Adrenal gland (tissue), 12 donors: ENCODE measurements around the gene VPS37C. TPM values are rescaled to one million over a fixed set of nuclear protein-coding genes. Genes with fewer than 3 reads are reported as not detected.

Experiments
- DNase-seq, 7 donors: peaks; one replicate each; pipeline ENCODE4 v3.0.0-alpha.2; 2019 to 2020
- H3K27ac ChIP-seq, 5 donors: fragments of 200-600 bp; sonication (generic) in 4 of 5; 1 replicate in 3 of 5; 2 replicates in 2 of 5; pipeline versions ENCODE4 v1.5.1 to v1.8.0; 2016 to 2020; ENCODE audit warnings: mild to moderate bottlenecking in 1 of 5
- H3K27me3 ChIP-seq: fragments of 200-600 bp; 2 replicates; pipeline ENCODE4 v1.8.0; 2021
- H3K36me3 ChIP-seq, 2 donors: fragments of 200-600 bp; replicated peaks in 1 of 2; 1 replicate in 1 of 2; 2 replicates in 1 of 2; pipeline versions ENCODE4 v1.5.1 to v1.8.0; 2018 to 2022
- H3K4me1 ChIP-seq, 2 donors: fragments of 200-600 bp; replicated peaks in 1 of 2; 1 replicate in 1 of 2; 2 replicates in 1 of 2; pipeline versions ENCODE4 v1.5.1 to v1.8.0; 2018 to 2021
- H3K4me3 ChIP-seq, 4 donors: fragments of 200-600 bp; sonication (generic) in 3 of 4; one replicate each; pipeline ENCODE4 v1.5.1; 2016 to 2018
- H3K9me3 ChIP-seq, 3 donors: fragments of 200-600 bp; sonication (generic) in 1 of 3; replicated peaks in 1 of 3; 1 replicate in 2 of 3; 2 replicates in 1 of 3; pipeline versions ENCODE4 v1.5.1 to v1.8.0; 2016 to 2021
- POLR2A ChIP-seq, 2 donors: fragments of 450-650 bp; IDR thresholded peaks; one replicate each; pipeline ENCODE4 v1.6.1; 2017; ENCODE audit warnings: antibody characterized with exemption in 2 of 2, mild to moderate bottlenecking in 2 of 2, moderate library complexity in 1 of 2
- WGBS, 4 donors: extraction: QIAGEN DNeasy Blood & Tissue Kit in 2 of 4; methylation state at CpG; one replicate each; pipeline versions ENCODE4 v1.1.5 to v1.1.7; 2013 to 2017; 5-methylcytosine and 5-hydroxymethylcytosine counted together
- intact Hi-C, 2 donors: fragments of 100-400 bp; cut with DNase I; formaldehyde crosslinking; loops; one replicate each; pipeline versions ENCODE4 v1.14.1 to v1.15.0; 2022 to 2023
- polyA plus RNA-seq, 3 donors: library from polyadenylated mRNA; stranded (reverse); fragments of 200-250 nt in 2 of 3; fragments of 350-450 nt in 1 of 3; fragmentation: Illumina TruSeq in 1 of 3; extraction: RNeasy Lipid Tissue Mini Kit (QIAGEN cat#74804) in 1 of 3; gene quantifications; one replicate each; pipeline ENCODE4 v1.2.3, GENCODE V29; 2013 to 2014
- total RNA-seq, 9 donors: library from RNA; depleted of rRNA in 4 of 9; stranded (reverse); fragments of >200 nt in 4 of 9; fragments of 120-200 nt in 1 of 9; fragmentation: NEBNext Ultra II Directional in 1 of 9; extraction: Animal tissue kit (Norgen Biotek cat#: 25700) in 1 of 9; gene quantifications; one replicate each; pipeline versions ENCODE4 v1.1.0 to v1.2.4, GENCODE V29; 2013 to 2023
- TF ChIP-seq, protein P1 (sequence below), 6 experiments: fragments of 450-650 bp in 4 of 6; fragments of 200-600 bp in 2 of 6; sonication (generic) in 1 of 6; IDR thresholded peaks; 1 replicate in 5 of 6; 2 replicates in 1 of 6; pipeline versions ENCODE4 v1.5.1 to v1.8.0; 2016 to 2021; ENCODE audit warnings: antibody characterized with exemption in 6 of 6, mild to moderate bottlenecking in 2 of 6, moderate library complexity in 1 of 6
- donor health status: healthy with polysubstance abuse.
- donor health status: Bipolar disorder and iron deficiency.
- donor health status: DM: yes; HTN: yes; CAD: no.
- donor health status: DM: no; HTN: no; CAD: no.
- donor health status: DM: no; HTN: no; CAD: no.
- donor health status: DM: yes; HTN: yes; CAD: no.

Gene VPS37C
- total and polyA plus RNA-seq, 12 donors: 8.6 to 27.9 (median 18.5) TPM

DNA sequence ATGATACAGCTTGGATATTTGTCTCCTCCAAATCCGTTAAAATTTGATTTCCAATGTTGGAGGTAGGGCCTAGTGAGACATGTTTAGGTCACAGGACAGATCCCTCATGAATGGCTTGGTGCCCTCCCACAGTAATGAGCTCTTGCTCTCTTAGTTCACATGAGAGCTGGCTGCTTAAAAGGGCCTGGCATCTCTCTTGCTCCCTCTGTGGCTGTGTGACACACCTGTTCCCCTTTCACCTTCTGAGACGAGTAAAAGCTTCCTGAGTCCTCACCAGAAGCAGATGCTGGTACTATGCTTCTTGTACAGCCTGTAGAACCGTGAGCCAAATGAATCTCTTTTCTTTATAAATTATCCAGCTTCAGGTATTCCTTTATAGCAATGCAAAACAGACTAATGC is 3.5 kb downstream of the VPS37C start:
- H3K27me3 ChIP-seq: no peaks in the 10 kb centered on the region
- no peak for DNase-seq
- H3K4me3 ChIP-seq: no peak overlapping the region
- WGBS, 4 donors: 76 to 89% (median 83%) methylated on average over 3 of the region's 3 CpGs
- H3K36me3 ChIP-seq: no peaks in the 10 kb centered on the region
- no peaks in the 10 kb centered on the region for H3K9me3 ChIP-seq
- H3K27ac ChIP-seq: no peak overlapping the region
- intact Hi-C loops: no loop called here
- peaks cover 24 to 48% of the 10 kb centered on the region in 2 donors for H3K4me1 ChIP-seq
- no peak for TF ChIP-seq POLR2A (IDR thresholded peaks at IDR 0.05)
- TF ChIP-seq, protein P1, sequence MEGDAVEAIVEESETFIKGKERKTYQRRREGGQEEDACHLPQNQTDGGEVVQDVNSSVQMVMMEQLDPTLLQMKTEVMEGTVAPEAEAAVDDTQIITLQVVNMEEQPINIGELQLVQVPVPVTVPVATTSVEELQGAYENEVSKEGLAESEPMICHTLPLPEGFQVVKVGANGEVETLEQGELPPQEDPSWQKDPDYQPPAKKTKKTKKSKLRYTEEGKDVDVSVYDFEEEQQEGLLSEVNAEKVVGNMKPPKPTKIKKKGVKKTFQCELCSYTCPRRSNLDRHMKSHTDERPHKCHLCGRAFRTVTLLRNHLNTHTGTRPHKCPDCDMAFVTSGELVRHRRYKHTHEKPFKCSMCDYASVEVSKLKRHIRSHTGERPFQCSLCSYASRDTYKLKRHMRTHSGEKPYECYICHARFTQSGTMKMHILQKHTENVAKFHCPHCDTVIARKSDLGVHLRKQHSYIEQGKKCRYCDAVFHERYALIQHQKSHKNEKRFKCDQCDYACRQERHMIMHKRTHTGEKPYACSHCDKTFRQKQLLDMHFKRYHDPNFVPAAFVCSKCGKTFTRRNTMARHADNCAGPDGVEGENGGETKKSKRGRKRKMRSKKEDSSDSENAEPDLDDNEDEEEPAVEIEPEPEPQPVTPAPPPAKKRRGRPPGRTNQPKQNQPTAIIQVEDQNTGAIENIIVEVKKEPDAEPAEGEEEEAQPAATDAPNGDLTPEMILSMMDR (IDR thresholded peaks at IDR 0.05): no peak

DNA sequence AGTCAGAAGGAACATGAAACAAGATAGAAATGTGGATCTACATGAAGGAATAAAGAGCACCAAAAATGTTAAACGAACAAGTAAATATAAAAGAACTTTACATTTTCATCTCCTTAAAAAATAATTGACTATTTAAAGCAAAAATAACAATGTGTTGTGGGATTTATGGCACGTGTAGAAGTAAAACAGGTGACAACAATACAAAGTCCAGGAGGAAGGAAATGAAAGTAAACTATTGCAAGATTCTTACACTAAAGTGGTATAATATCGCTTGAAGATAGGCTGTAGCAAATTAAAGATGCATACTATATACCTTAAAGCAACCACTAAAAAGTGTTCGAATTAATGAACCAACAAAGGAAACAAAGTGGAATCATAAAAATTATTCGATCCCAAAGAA is 5.5 kb downstream of the VPS37C start:
- H3K27ac ChIP-seq: no peak overlapping the region
- TF ChIP-seq, protein P1 (IDR thresholded peaks at IDR 0.05): no peak
- TF ChIP-seq POLR2A (IDR thresholded peaks at IDR 0.05): no peak

DNA sequence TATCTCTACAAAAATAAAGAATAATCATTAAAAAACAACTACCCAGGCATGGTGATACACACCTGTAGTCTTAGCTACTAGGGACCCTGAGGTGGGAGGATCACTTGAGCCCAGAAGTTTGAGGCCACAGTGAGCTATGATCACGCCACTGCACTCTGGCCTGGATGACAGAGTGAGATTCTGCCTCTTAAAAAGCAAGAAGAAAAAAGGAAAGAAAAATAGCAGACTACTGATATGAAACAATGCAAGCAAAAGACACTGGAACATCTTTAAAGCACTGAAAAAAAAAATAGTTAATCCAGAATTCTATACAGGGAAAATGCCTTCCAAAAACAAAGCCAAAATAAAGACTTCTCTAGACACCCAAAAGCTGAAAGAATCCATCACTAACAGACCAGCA is 5.9 kb downstream of the VPS37C start:
- Histone ChIP-seq H3K4me3 (no peak overlapping the region), H3K4me1 (peaks cover 22 to 51% of the 10 kb centered on the region in 2 donors)

More for the DNA sequence above, 5.5 kb downstream of the VPS37C start:
- Histone ChIP-seq H3K9me3 (no peaks in the 10 kb centered on the region), H3K27me3 (no peaks in the 10 kb centered on the region), H3K4me1 (peaks cover 24 to 51% of the 10 kb centered on the region in 2 donors), H3K4me3 (no peak overlapping the region), H3K36me3 (no peaks in the 10 kb centered on the region)
- no peak for DNase-seq
- 91 to 96% (median 93%) methylated on average over 5 of the region's 5 CpGs for WGBS, 4 donors
- intact Hi-C loops: no loop called here

DNA sequence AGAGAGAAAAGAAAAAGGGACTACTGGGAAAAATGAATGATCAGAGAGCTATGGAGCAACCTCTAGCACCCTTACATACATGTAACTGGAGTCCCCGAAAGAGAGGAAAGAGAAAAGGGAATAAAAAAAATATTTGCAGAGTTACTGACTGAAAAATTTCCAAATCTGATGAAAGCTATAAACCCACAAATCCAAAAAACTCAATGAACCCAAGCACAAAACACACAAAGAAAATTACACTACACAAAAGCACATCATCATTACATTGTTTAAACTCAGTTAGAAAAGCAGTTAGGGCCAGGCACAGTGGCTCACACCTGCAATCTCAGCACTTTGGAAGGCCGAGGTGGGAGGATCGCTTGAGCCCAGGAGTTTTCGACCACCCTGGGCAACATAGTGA is 6.7 kb downstream of the VPS37C start:
- no peak overlapping the region for H3K27ac ChIP-seq
- no peaks in the 10 kb centered on the region for H3K27me3 ChIP-seq
- TF ChIP-seq, protein P1 (IDR thresholded peaks at IDR 0.05): no peak
- no peak for TF ChIP-seq POLR2A (IDR thresholded peaks at IDR 0.05)
- DNase-seq: no peak
- H3K4me1 ChIP-seq: peaks cover 24 to 51% of the 10 kb centered on the region in 2 donors
- H3K36me3 ChIP-seq: no peaks in the 10 kb centered on the region
- no peak overlapping the region for H3K4me3 ChIP-seq
- WGBS, 4 donors: 92 to 99% (median 96%) methylated on average over 4 of the region's 4 CpGs
- intact Hi-C loops: no loop called here
- no peaks in the 10 kb centered on the region for H3K9me3 ChIP-seq

More for the DNA sequence above, 5.9 kb downstream of the VPS37C start:
- Histone ChIP-seq H3K27me3 (no peaks in the 10 kb centered on the region), H3K27ac (no peak overlapping the region), H3K36me3 (no peaks in the 10 kb centered on the region), H3K9me3 (no peaks in the 10 kb centered on the region)
- DNase-seq: no peak
- TF ChIP-seq, protein P1 (IDR thresholded peaks at IDR 0.05): no peak
- TF ChIP-seq POLR2A (IDR thresholded peaks at IDR 0.05): no peak
- WGBS, 4 donors: 95 to 100% (median 100%) methylated on average over 1 of the region's 1 CpG
- intact Hi-C loops: no loop called here
